Eye (tissue), 1 donor: ENCODE results near the gene IL1RL1.

Experiments used
- DNase-seq: peaks from one replicate; pipeline ENCODE4 v3.0.0-alpha.2; 2015

IL1RL1 gene

GRCh38 chr2:102376052-102376591, 64.8 kb downstream of the IL1RL1 start:
- no peak for DNase-seq

- DNase-seq, result no peak
Measured at GRCh38 chr2:102383722-102384121, 72.4 kb downstream of the IL1RL1 start.

- DNase-seq, result no peak
Measured at GRCh38 chr2:102385522-102385921, 74.2 kb downstream of the IL1RL1 start.

- no peak for DNase-seq
Measured at GRCh38 chr2:102386004-102386403, 74.6 kb downstream of the IL1RL1 start.

GRCh38 chr2:102386867-102387541, 75.6 kb downstream of the IL1RL1 start:
- DNase-seq, result no peak

GRCh38 chr2:102387763-102388546, 76.6 kb downstream of the IL1RL1 start:
- DNase-seq, result no peak

- no peak for DNase-seq
Measured at GRCh38 chr2:102391565-102391964, 80.2 kb downstream of the IL1RL1 start.

- no peak for DNase-seq
Measured at GRCh38 chr2:102392096-102392495, 80.7 kb downstream of the IL1RL1 start.

GRCh38 chr2:102392942-102393341, 81.6 kb downstream of the IL1RL1 start:
- no peak for DNase-seq

GRCh38 chr2:102396012-102396411, 84.6 kb downstream of the IL1RL1 start:
- no peak for DNase-seq

- DNase-seq, result no peak
Measured at GRCh38 chr2:102397209-102397608, 85.8 kb downstream of the IL1RL1 start.

GRCh38 chr2:102399499-102400141, 88.3 kb downstream of the IL1RL1 start:
- no peak for DNase-seq

- no peak for DNase-seq
Measured at GRCh38 chr2:102401456-102401855, 90.1 kb downstream of the IL1RL1 start.
